Measurements from ENCODE around the gene SENP8. TPM values are rescaled to one million over a fixed set of nuclear protein-coding genes. Genes with fewer than 3 reads are reported as not detected.

Gene SENP8
- total and polyA plus RNA-seq, 2 donors, result 2.0 to 2.7 TPM

DNA sequence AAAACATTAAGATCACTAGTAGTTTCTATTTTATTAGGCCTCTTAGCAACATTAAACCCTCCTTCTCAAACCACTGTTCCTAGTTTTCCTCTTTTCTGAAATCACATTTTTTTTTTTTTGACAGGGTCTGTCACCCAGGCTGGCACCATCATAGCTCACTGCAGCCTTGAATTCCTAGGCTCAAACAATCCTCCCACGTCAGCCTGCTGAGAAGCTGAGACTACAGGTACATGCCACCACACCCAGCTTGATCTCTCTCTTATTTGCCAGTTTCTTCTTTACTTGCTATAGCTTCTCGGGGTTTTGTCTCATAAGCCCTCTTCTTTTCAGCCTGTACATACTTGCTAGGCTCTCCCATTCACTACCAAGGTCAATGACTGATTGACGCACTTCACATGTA lies 28.0 kb downstream of the SENP8 start:
- Histone ChIP-seq H3K4me3 (ENCODE audit: low read length in 2 of 2) (no peak overlapping the region), H3K4me1 (ENCODE audit: control insufficient read depth in 2 of 2, insufficient read depth in 2 of 2, low read length in 2 of 2) (no peaks in the 10 kb centered on the region), H3K27me3 (ENCODE audit: control insufficient read depth in 2 of 2, insufficient read depth in 1 of 2, low read length in 1 of 2) (no peaks in the 10 kb centered on the region), H3K27ac (ENCODE audit: low read depth in 1 of 2, low read length in 1 of 2) (no peak overlapping the region), H3K36me3 (ENCODE audit: control insufficient read depth in 2 of 2, insufficient read depth in 2 of 2, low read length in 1 of 2) (no peaks in the 10 kb centered on the region), H3K9me3 (ENCODE audit: control insufficient read depth in 2 of 2, insufficient read depth in 1 of 2, low read length in 1 of 2) (no peaks in the 10 kb centered on the region)
- DNase-seq (ENCODE audit: low read depth in 6 of 9, low spot score in 9 of 9), result no peak
- WGBS, result 98% methylated on average over 3 of the region's 3 CpGs

DNA sequence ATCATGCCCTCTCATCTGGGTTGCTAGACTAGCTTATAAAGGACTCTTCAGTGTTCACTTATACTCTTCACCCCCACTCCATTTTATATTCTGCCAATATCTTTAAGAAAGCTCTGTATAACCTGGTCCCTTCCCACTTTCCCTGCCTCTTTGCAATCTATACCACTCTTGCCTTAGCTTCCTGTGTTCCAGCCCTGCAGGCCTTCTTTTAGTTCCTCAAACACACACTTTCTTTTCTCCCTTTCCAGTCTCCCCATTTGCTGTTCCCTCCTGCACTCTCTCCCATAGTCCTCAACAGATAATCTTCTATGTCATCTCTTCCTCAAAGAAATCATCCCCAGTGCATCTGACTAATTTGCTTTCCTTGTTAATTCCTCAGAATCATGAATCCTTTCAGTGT lies 28.7 kb downstream of the SENP8 start:
- Histone ChIP-seq H3K27me3 (ENCODE audit: control insufficient read depth in 2 of 2, insufficient read depth in 1 of 2, low read length in 1 of 2) (no peaks in the 10 kb centered on the region), H3K4me1 (ENCODE audit: control insufficient read depth in 2 of 2, insufficient read depth in 2 of 2, low read length in 2 of 2) (no peaks in the 10 kb centered on the region), H3K36me3 (ENCODE audit: control insufficient read depth in 2 of 2, insufficient read depth in 2 of 2, low read length in 1 of 2) (no peaks in the 10 kb centered on the region), H3K9me3 (ENCODE audit: control insufficient read depth in 2 of 2, insufficient read depth in 1 of 2, low read length in 1 of 2) (no peaks in the 10 kb centered on the region), H3K27ac (ENCODE audit: low read depth in 1 of 2, low read length in 1 of 2) (no peak overlapping the region), H3K4me3 (ENCODE audit: low read length in 2 of 2) (no peak overlapping the region)
- no peak for DNase-seq (ENCODE audit: low read depth in 6 of 9, low spot score in 9 of 9)

DNA sequence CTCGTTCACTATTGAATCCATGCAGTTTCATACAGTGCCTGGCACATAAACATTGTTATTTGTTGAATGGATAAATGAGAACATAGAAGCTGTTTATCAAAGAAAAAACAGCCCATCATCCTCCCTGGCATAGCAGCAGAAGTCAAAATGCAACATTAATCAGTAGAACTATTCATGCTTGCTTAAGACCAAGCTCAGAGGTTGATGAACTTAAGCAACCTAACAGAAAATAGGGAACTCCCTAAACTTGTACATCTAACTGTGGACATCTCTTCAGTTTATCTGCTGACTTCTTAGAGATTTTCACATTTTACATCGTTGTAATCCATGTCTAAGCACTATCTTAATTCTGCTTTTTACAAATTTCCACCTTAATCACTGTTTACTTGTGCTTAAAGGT lies 29.2 kb downstream of the SENP8 start:
- Histone ChIP-seq H3K9me3 (ENCODE audit: control insufficient read depth in 2 of 2, insufficient read depth in 1 of 2, low read length in 1 of 2) (no peaks in the 10 kb centered on the region), H3K27ac (ENCODE audit: low read depth in 1 of 2, low read length in 1 of 2) (no peak overlapping the region), H3K4me3 (ENCODE audit: low read length in 2 of 2) (no peak overlapping the region), H3K4me1 (ENCODE audit: control insufficient read depth in 2 of 2, insufficient read depth in 2 of 2, low read length in 2 of 2) (no peaks in the 10 kb centered on the region), H3K36me3 (ENCODE audit: control insufficient read depth in 2 of 2, insufficient read depth in 2 of 2, low read length in 1 of 2) (no peaks in the 10 kb centered on the region), H3K27me3 (ENCODE audit: control insufficient read depth in 2 of 2, insufficient read depth in 1 of 2, low read length in 1 of 2) (no peaks in the 10 kb centered on the region)
- 93% methylated on average over 2 of the region's 2 CpGs for WGBS
- DNase-seq (ENCODE audit: low read depth in 6 of 9, low spot score in 9 of 9), result no peak

DNA sequence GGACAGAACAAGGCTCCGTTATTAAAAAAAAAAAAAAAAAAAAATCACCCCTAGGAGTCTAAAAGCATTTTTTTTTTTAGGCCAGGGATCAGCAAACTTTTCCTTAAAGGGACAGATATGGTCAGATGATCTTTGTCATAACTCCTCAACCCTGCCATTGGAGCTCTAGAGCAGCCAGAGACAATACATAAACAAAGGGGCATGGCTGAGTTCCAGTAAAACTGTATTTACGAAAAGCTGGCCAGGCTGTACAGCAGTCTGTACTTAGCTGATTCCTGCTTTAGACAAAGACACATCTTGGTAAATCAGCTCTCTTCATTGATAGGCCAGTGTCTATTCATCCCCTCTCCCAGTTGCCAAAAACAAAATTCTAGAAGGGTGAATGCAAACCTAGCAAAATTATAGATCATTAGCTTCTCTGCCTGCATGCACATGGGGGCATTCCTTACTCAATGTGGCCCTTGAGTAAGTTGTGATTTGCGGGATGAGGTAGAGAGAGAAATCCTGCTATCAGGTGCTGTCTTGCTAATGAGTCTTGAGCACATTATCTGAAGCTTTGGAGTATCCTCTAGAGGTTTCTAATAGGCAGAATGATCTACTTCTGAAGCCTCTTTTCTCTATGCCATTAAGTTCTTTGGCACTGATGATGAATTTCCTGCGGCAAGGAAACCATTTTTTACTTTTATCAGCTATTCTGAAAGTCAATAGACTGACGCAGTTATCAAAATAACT lies 35.2 kb downstream of the SENP8 start:
- 96% methylated on average over 5 of the region's 5 CpGs for WGBS
- Histone ChIP-seq H3K9me3 (ENCODE audit: control insufficient read depth in 2 of 2, insufficient read depth in 1 of 2, low read length in 1 of 2) (no peaks in the 10 kb centered on the region), H3K27ac (ENCODE audit: low read depth in 1 of 2, low read length in 1 of 2) (no peak overlapping the region), H3K4me1 (ENCODE audit: control insufficient read depth in 2 of 2, insufficient read depth in 2 of 2, low read length in 2 of 2) (peaks cover 0 to 2% of the 10 kb centered on the region in 2 donors), H3K36me3 (ENCODE audit: control insufficient read depth in 2 of 2, insufficient read depth in 2 of 2, low read length in 1 of 2) (no peaks in the 10 kb centered on the region), H3K27me3 (ENCODE audit: control insufficient read depth in 2 of 2, insufficient read depth in 1 of 2, low read length in 1 of 2) (no peaks in the 10 kb centered on the region), H3K4me3 (ENCODE audit: low read length in 2 of 2) (no peak overlapping the region)
- DNase-seq (ENCODE audit: low read depth in 6 of 9, low spot score in 9 of 9), result no peak

- whole genome bisulfite sequencing, result 98% methylated on average over 7 of the region's 7 CpGs
- peaks cover 0 to 2% of the 10 kb centered on the region in 2 donors for H3K4me1 ChIP-seq (ENCODE audit: control insufficient read depth in 2 of 2, insufficient read depth in 2 of 2, low read length in 2 of 2)
- H3K27me3 ChIP-seq (ENCODE audit: control insufficient read depth in 2 of 2, insufficient read depth in 1 of 2, low read length in 1 of 2), result no peaks in the 10 kb centered on the region
- no peak for DNase-seq (ENCODE audit: low read depth in 6 of 9, low spot score in 9 of 9)
- H3K9me3 ChIP-seq (ENCODE audit: control insufficient read depth in 2 of 2, insufficient read depth in 1 of 2, low read length in 1 of 2), result no peaks in the 10 kb centered on the region
- H3K36me3 ChIP-seq (ENCODE audit: control insufficient read depth in 2 of 2, insufficient read depth in 2 of 2, low read length in 1 of 2), result no peaks in the 10 kb centered on the region
- no peak overlapping the region for H3K27ac ChIP-seq (ENCODE audit: low read depth in 1 of 2, low read length in 1 of 2)
- no peak overlapping the region for H3K4me3 ChIP-seq (ENCODE audit: low read length in 2 of 2)
Measured at GRCh38 chr15:72154316-72154715, 36.1 kb downstream of the SENP8 start.

GRCh38 chr15:72155003-72155621 lies 36.9 kb downstream of the SENP8 start:
- Histone ChIP-seq H3K36me3 (ENCODE audit: control insufficient read depth in 2 of 2, insufficient read depth in 2 of 2, low read length in 1 of 2) (no peaks in the 10 kb centered on the region), H3K27me3 (ENCODE audit: control insufficient read depth in 2 of 2, insufficient read depth in 1 of 2, low read length in 1 of 2) (no peaks in the 10 kb centered on the region), H3K9me3 (ENCODE audit: control insufficient read depth in 2 of 2, insufficient read depth in 1 of 2, low read length in 1 of 2) (no peaks in the 10 kb centered on the region), H3K27ac (ENCODE audit: low read depth in 1 of 2, low read length in 1 of 2) (no peak overlapping the region), H3K4me1 (ENCODE audit: control insufficient read depth in 2 of 2, insufficient read depth in 2 of 2, low read length in 2 of 2) (peaks cover 0 to 2% of the 10 kb centered on the region in 2 donors), H3K4me3 (ENCODE audit: low read length in 2 of 2) (peak overlapping the region in 1 of 2 donors; percentile 49)
- 87% methylated on average over 14 of the region's 14 CpGs for WGBS
- peak in 1 of 9 donors; percentile 5 for DNase-seq (ENCODE audit: low read depth in 6 of 9, low spot score in 9 of 9)

DNA sequence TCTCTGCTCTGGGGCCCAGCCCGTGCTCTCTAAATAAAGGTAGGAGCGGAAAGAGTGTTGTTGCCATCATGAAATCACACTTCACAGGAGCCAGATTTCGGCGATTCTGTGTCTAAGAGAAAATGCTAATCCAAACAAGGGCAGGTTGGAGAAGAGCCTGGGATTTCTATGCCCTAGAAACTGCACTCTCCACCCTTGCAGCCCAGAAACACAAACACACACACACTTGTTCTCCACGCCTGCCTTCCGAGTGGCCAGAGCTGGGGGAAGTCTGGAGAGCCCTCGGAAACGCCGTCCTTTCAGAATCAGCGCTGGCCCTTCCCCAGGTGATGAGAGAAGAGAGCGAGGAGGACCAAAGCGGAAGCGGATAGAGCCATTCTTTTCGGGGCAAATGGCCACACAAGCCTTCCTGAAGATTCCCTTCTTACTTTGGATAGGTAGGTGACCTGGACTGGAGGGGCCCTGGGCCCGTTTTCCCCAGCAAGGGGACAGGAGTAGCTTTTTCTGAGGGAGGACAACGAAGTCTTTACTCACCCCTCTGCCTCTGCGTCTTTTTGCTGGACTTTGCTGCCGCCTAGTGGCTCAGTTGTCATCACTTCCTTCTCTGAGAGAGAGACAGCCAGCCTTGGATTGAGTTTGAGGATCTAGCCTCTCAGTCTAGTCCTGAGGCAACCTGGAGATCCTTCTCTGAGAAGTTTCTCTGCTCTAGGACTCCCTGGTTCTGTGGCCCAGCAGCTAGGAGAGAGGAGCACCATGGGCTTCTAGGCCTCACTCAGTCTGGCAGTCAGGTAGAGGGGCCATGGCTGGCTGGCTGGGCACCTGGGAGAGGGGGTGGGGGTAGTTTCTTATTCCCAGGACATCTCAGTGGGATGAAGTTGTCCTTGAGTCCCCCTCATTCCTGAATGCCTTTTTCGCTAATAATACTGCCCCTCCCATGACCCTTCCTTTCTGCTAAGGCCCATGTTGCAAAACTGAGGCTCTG lies 37.7 kb downstream of the SENP8 start:
- WGBS, result 22% methylated on average over 19 of the region's 19 CpGs
- peak overlapping the region; percentile 25 to 49 for H3K4me3 ChIP-seq (ENCODE audit: low read length in 2 of 2)
- no peaks in the 10 kb centered on the region for H3K36me3 ChIP-seq (ENCODE audit: control insufficient read depth in 2 of 2, insufficient read depth in 2 of 2, low read length in 1 of 2)
- H3K4me1 ChIP-seq (ENCODE audit: control insufficient read depth in 2 of 2, insufficient read depth in 2 of 2, low read length in 2 of 2), result peaks cover 0 to 2% of the 10 kb centered on the region in 2 donors
- peak; percentile 42 to 88 (median 74) for DNase-seq (ENCODE audit: low read depth in 6 of 9, low spot score in 9 of 9)
- no peak overlapping the region for H3K27ac ChIP-seq (ENCODE audit: low read depth in 1 of 2, low read length in 1 of 2)
- no peaks in the 10 kb centered on the region for H3K27me3 ChIP-seq (ENCODE audit: control insufficient read depth in 2 of 2, insufficient read depth in 1 of 2, low read length in 1 of 2)
- H3K9me3 ChIP-seq (ENCODE audit: control insufficient read depth in 2 of 2, insufficient read depth in 1 of 2, low read length in 1 of 2), result no peaks in the 10 kb centered on the region

DNA sequence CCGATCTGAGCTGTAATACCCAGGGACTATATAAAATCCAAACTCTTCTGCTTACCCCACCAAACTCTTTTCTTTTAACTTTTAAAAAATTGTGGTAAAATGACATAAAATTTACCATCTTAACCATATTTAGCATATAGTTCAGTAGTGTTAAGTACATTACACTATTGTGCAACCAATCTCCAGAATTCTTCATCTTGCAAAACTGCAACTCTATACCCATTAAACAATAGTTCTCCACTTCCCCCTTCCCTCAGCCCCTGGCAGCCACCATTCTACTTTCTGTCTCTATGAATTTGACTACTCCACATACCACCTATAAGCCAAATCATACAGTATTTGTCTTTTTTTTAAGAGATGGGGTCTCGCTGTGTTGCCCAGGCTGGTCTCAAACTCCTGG lies 38.7 kb downstream of the SENP8 start:
- 95% methylated on average over 2 of the region's 2 CpGs for WGBS
- Histone ChIP-seq H3K4me1 (ENCODE audit: control insufficient read depth in 2 of 2, insufficient read depth in 2 of 2, low read length in 2 of 2) (peaks cover 0 to 2% of the 10 kb centered on the region in 2 donors), H3K27me3 (ENCODE audit: control insufficient read depth in 2 of 2, insufficient read depth in 1 of 2, low read length in 1 of 2) (no peaks in the 10 kb centered on the region), H3K4me3 (ENCODE audit: low read length in 2 of 2) (no peak overlapping the region), H3K27ac (ENCODE audit: low read depth in 1 of 2, low read length in 1 of 2) (no peak overlapping the region), H3K9me3 (ENCODE audit: control insufficient read depth in 2 of 2, insufficient read depth in 1 of 2, low read length in 1 of 2) (no peaks in the 10 kb centered on the region), H3K36me3 (ENCODE audit: control insufficient read depth in 2 of 2, insufficient read depth in 2 of 2, low read length in 1 of 2) (no peaks in the 10 kb centered on the region)
- DNase-seq (ENCODE audit: low read depth in 6 of 9, low spot score in 9 of 9), result no peak

Measured in thymus (tissue), 11 donors.